Measurements from ENCODE around the gene ZNF74. TPM values are rescaled to one million over a fixed set of nuclear protein-coding genes. Genes with fewer than 3 reads are reported as not detected.

The ZNF74 gene
- polyA plus RNA-seq, 1 experiment: 6.9 TPM

DNA sequence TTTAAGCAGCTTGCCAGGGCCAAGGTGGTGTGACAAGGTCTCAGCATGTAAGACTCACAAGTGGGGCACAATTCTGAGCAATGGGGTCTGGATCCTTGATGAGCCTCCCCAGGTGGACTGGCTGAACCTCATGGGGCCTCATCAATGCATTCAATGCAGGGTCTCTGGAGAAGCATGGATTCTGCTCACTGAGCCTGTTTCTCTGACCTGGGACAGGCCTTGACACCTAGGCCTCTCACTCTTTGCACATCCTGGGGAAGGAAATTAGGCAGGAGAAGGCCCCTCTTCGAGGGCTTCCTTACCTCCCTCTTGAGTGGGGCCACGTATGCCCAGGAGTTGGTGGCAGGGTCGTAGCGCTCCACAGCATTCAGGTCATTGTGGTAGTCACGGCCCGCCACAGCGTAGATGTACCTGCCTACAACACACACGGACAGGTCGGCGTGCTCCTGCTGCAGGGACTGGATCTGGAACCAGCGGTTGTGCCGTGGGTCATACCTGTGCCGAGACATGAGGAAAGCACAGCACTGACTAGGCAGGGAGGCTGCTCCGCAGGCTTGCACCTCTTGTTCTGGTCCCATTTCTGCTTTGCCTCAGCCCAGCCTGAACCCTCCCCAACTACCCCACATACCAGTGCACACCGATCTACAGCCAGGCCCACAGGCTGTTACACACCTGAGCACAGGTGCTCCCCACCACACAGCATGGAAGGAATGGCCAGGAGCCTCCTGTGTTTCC, 63.7 kb downstream of the ZNF74 start:
- Histone ChIP-seq H3K4me3 (ENCODE audit: low read depth, low read length) (no peak overlapping the region), H3K27me3 (ENCODE audit: control insufficient read depth, insufficient read depth, low read length) (no peaks in the 10 kb centered on the region), H3K36me3 (ENCODE audit: control insufficient read depth, insufficient read depth, low read length) (peaks cover 9% of the 10 kb centered on the region)
- POLR2A ChIA-PET: no interaction called here
- TF ChIP-seq, protein P1, sequence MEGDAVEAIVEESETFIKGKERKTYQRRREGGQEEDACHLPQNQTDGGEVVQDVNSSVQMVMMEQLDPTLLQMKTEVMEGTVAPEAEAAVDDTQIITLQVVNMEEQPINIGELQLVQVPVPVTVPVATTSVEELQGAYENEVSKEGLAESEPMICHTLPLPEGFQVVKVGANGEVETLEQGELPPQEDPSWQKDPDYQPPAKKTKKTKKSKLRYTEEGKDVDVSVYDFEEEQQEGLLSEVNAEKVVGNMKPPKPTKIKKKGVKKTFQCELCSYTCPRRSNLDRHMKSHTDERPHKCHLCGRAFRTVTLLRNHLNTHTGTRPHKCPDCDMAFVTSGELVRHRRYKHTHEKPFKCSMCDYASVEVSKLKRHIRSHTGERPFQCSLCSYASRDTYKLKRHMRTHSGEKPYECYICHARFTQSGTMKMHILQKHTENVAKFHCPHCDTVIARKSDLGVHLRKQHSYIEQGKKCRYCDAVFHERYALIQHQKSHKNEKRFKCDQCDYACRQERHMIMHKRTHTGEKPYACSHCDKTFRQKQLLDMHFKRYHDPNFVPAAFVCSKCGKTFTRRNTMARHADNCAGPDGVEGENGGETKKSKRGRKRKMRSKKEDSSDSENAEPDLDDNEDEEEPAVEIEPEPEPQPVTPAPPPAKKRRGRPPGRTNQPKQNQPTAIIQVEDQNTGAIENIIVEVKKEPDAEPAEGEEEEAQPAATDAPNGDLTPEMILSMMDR (IDR thresholded peaks at IDR 0.05; ENCODE audit: insufficient read depth, low read depth, low read length): no peak
- no peak for DNase-seq (ENCODE audit: low read depth)
- CTCF ChIA-PET: interaction anchor here (0.7 to 6.2 kb wide), 6 partner anchors 24 to 312 kb away, joined by 4 to 88 read pairs (median 8); no protein-coding TSS in a partner anchor

Small RNA genes within 50 kb of the gene (small RNA-seq; reads per million reads assigned to genes)
- not detected for gene RNU6-225P (ENCODE audit: insufficient read length, low read depth, low replicate concordance)

Other genes with a start within 250 kb of the ZNF74 start
- gene CCDC188, start 243.1 kb upstream of the ZNF74 start, polyA plus RNA-seq (2011; rRNA removed): 4.9 and 6.5 TPM in 2 replicates
- gene RTN4R, start 125.8 kb upstream of the ZNF74 start, polyA plus RNA-seq (2011; rRNA removed): 0.40 and 0.77 TPM in 2 replicates
- 38.9 and 65.8 TPM in 2 replicates for gene DGCR6L, start 74.1 kb upstream of the ZNF74 start, polyA plus RNA-seq (2011; rRNA removed)
- 15.3 and 28.8 TPM in 2 replicates for gene SCARF2, start 43.7 kb downstream of the ZNF74 start, polyA plus RNA-seq (2011; rRNA removed)
- 27.0 and 34.0 TPM in 2 replicates for gene KLHL22, start 101.6 kb downstream of the ZNF74 start, polyA plus RNA-seq (2011; rRNA removed)
- gene MED15, start 113.5 kb downstream of the ZNF74 start, polyA plus RNA-seq (2011; rRNA removed): 24.2 and 42.7 TPM in 2 replicates